CD8-positive, alpha-beta memory T cell (primary cell): ENCODE measurements around the gene CACNA1G. TPM values are rescaled to one million over a fixed set of nuclear protein-coding genes. Genes with fewer than 3 reads are reported as not detected.

Source experiments
- CTCF ChIA-PET: fragments of 350-600 bp; sonication (Branson Sonifier 250); formaldehyde crosslinking; loops from one replicate; lab custom pipeline; 2021; ENCODE audit warnings: antibody characterized with exemption; lab: Charles Lee
- POLR2A ChIA-PET: fragments of 350-600 bp; sonication (Branson Sonifier 250); formaldehyde crosslinking; loops from one replicate; lab custom pipeline; 2021; ENCODE audit warnings: antibody characterized with exemption; lab: Charles Lee
- DNase-seq, 5 donors: peaks; one replicate each; pipeline versions ENCODE4 v3.0.0 to v3.0.0-alpha.2; 2020 to 2022; ENCODE audit warnings: mixed read lengths in 1 of 5
- H3K27ac ChIP-seq: one replicate; pipeline ENCODE4 v1.7.0; 2013; ENCODE audit warnings: low read depth, mild to moderate bottlenecking, low read length, moderate library complexity
- H3K27me3 ChIP-seq: 2 replicates; pipeline ENCODE4 v1.7.0; 2013; ENCODE audit warnings: low read length, mild to moderate bottlenecking; ENCODE audit not compliant: insufficient read depth, poor library complexity, severe bottlenecking
- H3K36me3 ChIP-seq: 2 replicates; pipeline ENCODE4 v1.7.0; 2013; ENCODE audit warnings: mild to moderate bottlenecking, low read length, moderate library complexity; ENCODE audit not compliant: insufficient read depth
- H3K4me1 ChIP-seq: 2 replicates; pipeline ENCODE4 v1.7.0; 2013; ENCODE audit warnings: mild to moderate bottlenecking, low read length, moderate library complexity; ENCODE audit not compliant: insufficient read depth
- H3K4me3 ChIP-seq: 2 replicates; pipeline ENCODE4 v1.7.0; 2013; ENCODE audit warnings: mild to moderate bottlenecking, low read length
- H3K9me3 ChIP-seq: 2 replicates; pipeline ENCODE4 v1.7.0; 2013; ENCODE audit warnings: mild to moderate bottlenecking, low read length
- H3K27ac Mint-ChIP-seq, 8 donors: one replicate each; pipeline ENCODE4 v1.8.0; 2020 to 2021; ENCODE audit warnings: mixed read lengths in 8 of 8, mild to moderate bottlenecking in 6 of 8, inconsistent platforms in 3 of 8, moderate library complexity in 3 of 8
- H3K27me3 Mint-ChIP-seq, 2 donors: one replicate each; pipeline ENCODE4 v1.8.0; 2020 to 2021; ENCODE audit warnings: mixed read lengths in 2 of 2, mild to moderate bottlenecking in 1 of 2, moderate library complexity in 1 of 2
- H3K36me3 Mint-ChIP-seq, 3 donors: one replicate each; pipeline ENCODE4 v1.8.0; 2020 to 2021; ENCODE audit warnings: mixed read lengths in 3 of 3, inconsistent platforms in 1 of 3, mild to moderate bottlenecking in 1 of 3
- H3K4me1 Mint-ChIP-seq, 3 donors: one replicate each; pipeline ENCODE4 v1.8.0; 2020 to 2021; ENCODE audit warnings: mixed read lengths in 3 of 3, inconsistent platforms in 1 of 3, mild to moderate bottlenecking in 1 of 3
- H3K4me3 Mint-ChIP-seq, 7 donors: one replicate each; pipeline ENCODE4 v1.8.0; 2020 to 2021; ENCODE audit warnings: mixed read lengths in 7 of 7, mild to moderate bottlenecking in 6 of 7, moderate library complexity in 4 of 7, inconsistent platforms in 2 of 7
- H3K9me3 Mint-ChIP-seq, 5 donors: one replicate each; pipeline ENCODE4 v1.8.0; 2020 to 2022; ENCODE audit warnings: mixed read lengths in 5 of 5, mild to moderate bottlenecking in 3 of 5, moderate library complexity in 2 of 5, inconsistent platforms in 1 of 5
- polyA plus RNA-seq: library from polyadenylated mRNA; unstranded; fragments of 300-500 nt; fragmentation: Illumina TruSeq; gene quantifications from one replicate; pipeline ENCODE4 v1.2.3, GENCODE V29; 2021
- total RNA-seq, 2 experiments: library from RNA; stranded (reverse); gene quantifications; one replicate each; pipeline ENCODE4 v1.2.3, GENCODE V29; 2021

CACNA1G gene
- total and polyA plus RNA-seq, 3 experiments from 2014 or later: 0.07 TPM; not detected in 2

GRCh38 chr17:50618300-50618699, 57.8 kb downstream of the CACNA1G start:
- POLR2A ChIA-PET: no interaction called here
- Histone ChIP-seq H3K9me3 (no peaks in the 10 kb centered on the region), H3K27ac (no peak overlapping the region), H3K27me3 (peaks cover 3% of the 10 kb centered on the region), H3K4me1 (no peaks in the 10 kb centered on the region), H3K4me3 (no peak overlapping the region), H3K36me3 (no peaks in the 10 kb centered on the region)
- Mint-ChIP-seq H3K36me3 (no peaks in the 10 kb centered on the region), H3K4me3 (no peak overlapping the region), H3K27ac (no peak overlapping the region), H3K27me3 (peaks cover 10 to 15% of the 10 kb centered on the region in 2 donors), H3K4me1 (peaks cover 5 to 15% (median 7%) of the 10 kb centered on the region in 3 donors), H3K9me3 (no peaks in the 10 kb centered on the region)
- DNase-seq: no peak
- CTCF ChIA-PET: interaction anchor here (1.4 kb wide), 1 partner anchor 12 kb away, joined by 5 read pairs; no protein-coding TSS in a partner anchor

GRCh38 chr17:50618941-50619340, 58.4 kb downstream of the CACNA1G start:
- CTCF ChIA-PET: interaction anchor here (1.4 kb wide), 1 partner anchor 12 kb away, joined by 5 read pairs; no protein-coding TSS in a partner anchor
- no peak overlapping the region for H3K27ac Mint-ChIP-seq
- POLR2A ChIA-PET: no interaction called here

GRCh38 chr17:50619489-50619888, 59.0 kb downstream of the CACNA1G start:
- POLR2A ChIA-PET: no interaction called here

More at GRCh38 chr17:50618941-50619340, 58.4 kb downstream of the CACNA1G start:
- Mint-ChIP-seq H3K4me1 (peaks cover 5 to 9% (median 7%) of the 10 kb centered on the region in 3 donors), H3K36me3 (no peaks in the 10 kb centered on the region), H3K4me3 (no peak overlapping the region), H3K9me3 (no peaks in the 10 kb centered on the region), H3K27me3 (peaks cover 10 to 15% of the 10 kb centered on the region in 2 donors)
- Histone ChIP-seq H3K4me1 (no peaks in the 10 kb centered on the region), H3K27ac (no peak overlapping the region), H3K36me3 (no peaks in the 10 kb centered on the region), H3K27me3 (peaks cover 3% of the 10 kb centered on the region), H3K9me3 (no peaks in the 10 kb centered on the region), H3K4me3 (no peak overlapping the region)
- no peak for DNase-seq

GRCh38 chr17:50620237-50620636, 59.7 kb downstream of the CACNA1G start:
- no peak for DNase-seq
- no peaks in the 10 kb centered on the region for H3K9me3 Mint-ChIP-seq
- no peaks in the 10 kb centered on the region for H3K36me3 ChIP-seq
- H3K27me3 ChIP-seq: peaks cover 3% of the 10 kb centered on the region
- no peaks in the 10 kb centered on the region for H3K36me3 Mint-ChIP-seq
- H3K4me3 Mint-ChIP-seq: no peak overlapping the region
- no peaks in the 10 kb centered on the region for H3K9me3 ChIP-seq
- ChIA-PET CTCF (no interaction called here), POLR2A (no interaction called here)
- H3K4me1 ChIP-seq: no peaks in the 10 kb centered on the region
- no peaks in the 10 kb centered on the region for H3K4me1 Mint-ChIP-seq
- peaks cover 10 to 18% of the 10 kb centered on the region in 2 donors for H3K27me3 Mint-ChIP-seq
- no peak overlapping the region for H3K4me3 ChIP-seq
- H3K27ac Mint-ChIP-seq: no peak overlapping the region
- H3K27ac ChIP-seq: no peak overlapping the region

More at GRCh38 chr17:50619489-50619888, 59.0 kb downstream of the CACNA1G start:
- Mint-ChIP-seq H3K27ac (no peak overlapping the region), H3K27me3 (peaks cover 10 to 13% of the 10 kb centered on the region in 2 donors), H3K4me3 (no peak overlapping the region), H3K4me1 (peaks cover 0 to 4% (median 2%) of the 10 kb centered on the region in 3 donors), H3K9me3 (no peaks in the 10 kb centered on the region), H3K36me3 (no peaks in the 10 kb centered on the region)
- no peak overlapping the region for H3K4me3 ChIP-seq
- H3K27ac ChIP-seq: no peak overlapping the region
- no peaks in the 10 kb centered on the region for H3K4me1 ChIP-seq
- H3K36me3 ChIP-seq: no peaks in the 10 kb centered on the region
- peaks cover 3% of the 10 kb centered on the region for H3K27me3 ChIP-seq
- CTCF ChIA-PET: interaction anchor here (1.4 kb wide), 1 partner anchor 11 kb away, joined by 5 read pairs; no protein-coding TSS in a partner anchor
- no peak for DNase-seq
- no peaks in the 10 kb centered on the region for H3K9me3 ChIP-seq

GRCh38 chr17:50620858-50621257, 60.3 kb downstream of the CACNA1G start:
- H3K27me3 Mint-ChIP-seq: peaks cover 16 to 24% of the 10 kb centered on the region in 2 donors
- H3K4me1 Mint-ChIP-seq: no peaks in the 10 kb centered on the region
- H3K36me3 ChIP-seq: no peaks in the 10 kb centered on the region
- H3K4me3 ChIP-seq: no peak overlapping the region
- no peaks in the 10 kb centered on the region for H3K36me3 Mint-ChIP-seq
- no peaks in the 10 kb centered on the region for H3K4me1 ChIP-seq
- H3K27ac ChIP-seq: no peak overlapping the region
- H3K27me3 ChIP-seq: peaks cover 3% of the 10 kb centered on the region
- ChIA-PET POLR2A (no interaction called here), CTCF (no interaction called here)
- no peak for DNase-seq
- no peak overlapping the region for H3K27ac Mint-ChIP-seq
- H3K9me3 Mint-ChIP-seq: no peaks in the 10 kb centered on the region
- no peaks in the 10 kb centered on the region for H3K9me3 ChIP-seq
- no peak overlapping the region for H3K4me3 Mint-ChIP-seq

- Mint-ChIP-seq H3K4me1 (no peaks in the 10 kb centered on the region), H3K27me3 (peaks cover 16 to 29% of the 10 kb centered on the region in 2 donors), H3K36me3 (no peaks in the 10 kb centered on the region), H3K9me3 (no peaks in the 10 kb centered on the region), H3K27ac (no peak overlapping the region), H3K4me3 (no peak overlapping the region)
- DNase-seq: no peak
- Histone ChIP-seq H3K9me3 (no peaks in the 10 kb centered on the region), H3K4me1 (no peaks in the 10 kb centered on the region), H3K27ac (no peak overlapping the region), H3K36me3 (no peaks in the 10 kb centered on the region), H3K4me3 (no peak overlapping the region), H3K27me3 (peaks cover 3% of the 10 kb centered on the region)
- CTCF ChIA-PET: no interaction called here
- POLR2A ChIA-PET: no interaction called here
Measured at GRCh38 chr17:50621574-50622031, 61.1 kb downstream of the CACNA1G start.

- no peak overlapping the region for H3K27ac Mint-ChIP-seq
- H3K27me3 Mint-ChIP-seq: peaks cover 29 to 48% of the 10 kb centered on the region in 2 donors
- H3K9me3 Mint-ChIP-seq: no peaks in the 10 kb centered on the region
- no peaks in the 10 kb centered on the region for H3K36me3 Mint-ChIP-seq
- POLR2A ChIA-PET: no interaction called here
- Histone ChIP-seq H3K36me3 (no peaks in the 10 kb centered on the region), H3K4me1 (no peaks in the 10 kb centered on the region), H3K9me3 (no peaks in the 10 kb centered on the region), H3K4me3 (no peak overlapping the region), H3K27me3 (peaks cover 9% of the 10 kb centered on the region), H3K27ac (no peak overlapping the region)
- no peak for DNase-seq
- H3K4me3 Mint-ChIP-seq: no peak overlapping the region
- CTCF ChIA-PET: interaction anchor here (1.6 kb wide), 1 partner anchor 19 kb away, joined by 6 read pairs; no protein-coding TSS in a partner anchor
- H3K4me1 Mint-ChIP-seq: peaks cover 0 to 5% (median 2%) of the 10 kb centered on the region in 3 donors
Measured at GRCh38 chr17:50624321-50624934, 63.9 kb downstream of the CACNA1G start.
